ENCODE measurements around the gene ZFAND6.

DNA sequence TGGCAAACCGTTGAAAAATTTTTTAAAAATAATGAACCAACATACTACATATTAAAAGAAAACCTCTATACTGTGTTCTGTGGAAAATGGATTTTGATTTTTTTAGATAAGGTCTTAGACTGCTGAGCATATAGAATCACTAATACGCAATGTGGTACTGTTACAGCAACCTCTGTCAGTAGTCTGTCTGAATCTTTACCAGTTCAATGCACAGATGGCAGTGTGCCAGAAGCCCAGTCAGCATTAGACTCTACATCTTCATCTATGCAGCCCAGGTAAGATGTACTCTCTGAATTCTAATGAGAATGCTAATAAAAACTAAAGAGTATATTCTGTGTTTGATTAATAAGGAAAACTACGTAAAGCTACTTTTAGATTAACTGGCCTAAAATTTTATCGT lies 62.1 kb downstream of the ZFAND6 start:
- TF ChIP-seq RAD21 (IDR thresholded peaks at IDR 0.05; ENCODE audit: low read depth) (no peak), ZBTB7A (IDR thresholded peaks at IDR 0.05; ENCODE audit: low read depth) (no peak), CEBPB (IDR thresholded peaks at IDR 0.05) (no peak), EP300 (IDR thresholded peaks at IDR 0.05; ENCODE audit: borderline replicate concordance) (no peak), YY1 (IDR thresholded peaks at IDR 0.05; ENCODE audit: low read depth) (no peak), FOXM1 (IDR thresholded peaks at IDR 0.05; ENCODE audit: borderline replicate concordance, low read depth) (no peak), TAF1 (IDR thresholded peaks at IDR 0.05; ENCODE audit: low read depth) (no peak), EGR1 (IDR thresholded peaks at IDR 0.05) (no peak), TEAD4 (IDR thresholded peaks at IDR 0.05) (no peak), CREB1 (IDR thresholded peaks at IDR 0.05; ENCODE audit: low read depth) (no peak)
- TF ChIP-seq, protein P1, sequence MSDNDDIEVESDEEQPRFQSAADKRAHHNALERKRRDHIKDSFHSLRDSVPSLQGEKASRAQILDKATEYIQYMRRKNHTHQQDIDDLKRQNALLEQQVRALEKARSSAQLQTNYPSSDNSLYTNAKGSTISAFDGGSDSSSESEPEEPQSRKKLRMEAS (IDR thresholded peaks at IDR 0.05): no peak
- TF ChIP-seq, protein P2, sequence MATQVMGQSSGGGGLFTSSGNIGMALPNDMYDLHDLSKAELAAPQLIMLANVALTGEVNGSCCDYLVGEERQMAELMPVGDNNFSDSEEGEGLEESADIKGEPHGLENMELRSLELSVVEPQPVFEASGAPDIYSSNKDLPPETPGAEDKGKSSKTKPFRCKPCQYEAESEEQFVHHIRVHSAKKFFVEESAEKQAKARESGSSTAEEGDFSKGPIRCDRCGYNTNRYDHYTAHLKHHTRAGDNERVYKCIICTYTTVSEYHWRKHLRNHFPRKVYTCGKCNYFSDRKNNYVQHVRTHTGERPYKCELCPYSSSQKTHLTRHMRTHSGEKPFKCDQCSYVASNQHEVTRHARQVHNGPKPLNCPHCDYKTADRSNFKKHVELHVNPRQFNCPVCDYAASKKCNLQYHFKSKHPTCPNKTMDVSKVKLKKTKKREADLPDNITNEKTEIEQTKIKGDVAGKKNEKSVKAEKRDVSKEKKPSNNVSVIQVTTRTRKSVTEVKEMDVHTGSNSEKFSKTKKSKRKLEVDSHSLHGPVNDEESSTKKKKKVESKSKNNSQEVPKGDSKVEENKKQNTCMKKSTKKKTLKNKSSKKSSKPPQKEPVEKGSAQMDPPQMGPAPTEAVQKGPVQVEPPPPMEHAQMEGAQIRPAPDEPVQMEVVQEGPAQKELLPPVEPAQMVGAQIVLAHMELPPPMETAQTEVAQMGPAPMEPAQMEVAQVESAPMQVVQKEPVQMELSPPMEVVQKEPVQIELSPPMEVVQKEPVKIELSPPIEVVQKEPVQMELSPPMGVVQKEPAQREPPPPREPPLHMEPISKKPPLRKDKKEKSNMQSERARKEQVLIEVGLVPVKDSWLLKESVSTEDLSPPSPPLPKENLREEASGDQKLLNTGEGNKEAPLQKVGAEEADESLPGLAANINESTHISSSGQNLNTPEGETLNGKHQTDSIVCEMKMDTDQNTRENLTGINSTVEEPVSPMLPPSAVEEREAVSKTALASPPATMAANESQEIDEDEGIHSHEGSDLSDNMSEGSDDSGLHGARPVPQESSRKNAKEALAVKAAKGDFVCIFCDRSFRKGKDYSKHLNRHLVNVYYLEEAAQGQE (IDR thresholded peaks at IDR 0.05; ENCODE audit: low read depth): no peak
